ENCODE measurements around the gene HTR3E. TPM values are rescaled to one million over a fixed set of nuclear protein-coding genes. Genes with fewer than 3 reads are reported as not detected.

The HTR3E gene
- total and polyA plus RNA-seq, 2 of the 13 experiments (the other 11 are each of a cell fraction or from before 2014, with no cell fraction given): not detected

DNA sequence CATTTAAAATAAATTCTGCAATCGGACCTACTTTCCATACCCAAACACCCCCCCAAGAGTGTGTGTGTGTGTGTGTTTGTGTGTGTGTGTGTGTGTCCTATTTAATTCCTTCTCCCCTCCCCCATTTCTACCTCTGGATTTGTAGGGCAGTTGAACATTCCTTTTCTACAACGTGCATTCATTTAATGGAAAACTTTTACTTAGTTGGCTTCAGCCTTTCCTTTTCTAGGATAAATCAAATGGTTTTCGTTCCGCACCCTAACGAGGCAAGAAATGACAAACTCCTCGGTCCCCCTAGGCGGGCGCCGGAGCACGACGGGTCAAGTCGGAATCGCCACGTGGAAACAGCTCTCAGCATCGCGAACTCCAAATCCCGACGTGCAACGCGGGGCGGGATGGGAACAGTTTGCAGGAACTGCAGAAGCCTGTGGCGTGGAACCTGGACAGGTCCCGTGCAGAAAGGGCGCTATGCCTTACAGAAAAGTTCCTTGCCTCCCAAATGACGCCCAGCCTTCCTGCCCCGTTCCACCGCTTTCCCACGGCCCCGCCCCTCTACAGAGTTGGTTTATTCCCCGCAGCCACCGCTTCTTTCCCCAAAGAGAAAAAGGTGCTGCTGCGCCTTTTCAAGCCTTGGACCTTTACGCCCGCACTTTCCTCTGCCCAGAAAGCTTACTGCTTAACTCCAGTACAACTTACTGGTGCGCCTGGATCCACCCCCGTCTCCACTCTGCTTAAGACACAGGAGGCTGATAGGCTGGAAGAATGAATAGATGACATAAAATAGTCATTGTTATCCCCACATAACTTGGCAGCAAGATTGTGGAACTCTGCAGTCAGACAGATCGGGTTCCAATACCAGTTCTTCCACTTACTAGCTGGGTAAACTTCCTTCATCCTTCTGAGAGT is 37.2 kb downstream of the HTR3E start (continued):
- TF ChIP-seq ZNF816 (CRISPR knock-in tag; IDR thresholded peaks at IDR 0.05; ENCODE audit: borderline replicate concordance) (no peak), ZNF713 (CRISPR knock-in tag; IDR thresholded peaks at IDR 0.05) (no peak), ZNF451 (CRISPR knock-in tag; IDR thresholded peaks at IDR 0.05) (peak; percentile 40; the same call in 1 of the 2 replicates), ZNF17 (CRISPR knock-in tag; IDR thresholded peaks at IDR 0.05) (no peak), CBX1 (IDR thresholded peaks at IDR 0.05; ENCODE audit: low read depth) (peak; percentile 43), IKZF1 (IDR thresholded peaks at IDR 0.05) (no peak), ZZZ3 (CRISPR knock-in tag; IDR thresholded peaks at IDR 0.05; ENCODE audit: borderline replicate concordance) (0 out of 2 replicates have a peak, but pooled peaks have one; percentile 44), ZNF510 (CRISPR knock-in tag; IDR thresholded peaks at IDR 0.05; ENCODE audit: low read depth) (no peak), SNAI1 (CRISPR knock-in tag; IDR thresholded peaks at IDR 0.05; ENCODE audit: borderline replicate concordance) (0 out of 2 replicates have a peak, but pooled peaks have one; percentile 30)
- TF ChIP-seq, protein P1, sequence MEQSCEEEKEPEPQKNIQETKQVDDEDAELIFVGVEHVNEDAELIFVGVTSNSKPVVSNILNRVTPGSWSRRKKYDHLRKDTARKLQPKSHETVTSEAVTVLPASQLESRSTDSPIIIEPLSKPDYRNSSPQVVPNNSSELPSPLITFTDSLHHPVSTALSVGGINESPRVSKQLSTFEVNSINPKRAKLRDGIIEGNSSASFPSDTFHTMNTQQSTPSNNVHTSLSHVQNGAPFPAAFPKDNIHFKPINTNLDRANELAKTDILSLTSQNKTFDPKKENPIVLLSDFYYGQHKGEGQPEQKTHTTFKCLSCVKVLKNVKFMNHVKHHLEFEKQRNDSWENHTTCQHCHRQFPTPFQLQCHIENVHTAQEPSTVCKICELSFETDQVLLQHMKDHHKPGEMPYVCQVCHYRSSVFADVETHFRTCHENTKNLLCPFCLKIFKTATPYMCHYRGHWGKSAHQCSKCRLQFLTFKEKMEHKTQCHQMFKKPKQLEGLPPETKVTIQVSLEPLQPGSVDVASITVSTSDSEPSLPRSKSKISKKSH (CRISPR knock-in tag; IDR thresholded peaks at IDR 0.05; ENCODE audit: borderline replicate concordance): peak; percentile 83
- TF ChIP-seq, protein P2, sequence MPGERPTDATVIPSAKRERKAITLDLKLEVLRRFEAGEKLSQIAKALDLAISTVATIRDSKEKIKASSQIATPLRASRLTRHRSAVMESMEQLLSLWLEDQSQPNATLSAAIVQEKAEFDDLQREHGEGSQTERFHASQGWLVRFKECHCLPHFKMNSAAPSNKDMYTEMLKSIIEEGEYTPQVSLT (CRISPR knock-in tag; IDR thresholded peaks at IDR 0.05; ENCODE audit: borderline replicate concordance, low read depth): 0 out of 2 replicates have a peak, but pooled peaks have one; percentile 69
- TF ChIP-seq, protein P3, sequence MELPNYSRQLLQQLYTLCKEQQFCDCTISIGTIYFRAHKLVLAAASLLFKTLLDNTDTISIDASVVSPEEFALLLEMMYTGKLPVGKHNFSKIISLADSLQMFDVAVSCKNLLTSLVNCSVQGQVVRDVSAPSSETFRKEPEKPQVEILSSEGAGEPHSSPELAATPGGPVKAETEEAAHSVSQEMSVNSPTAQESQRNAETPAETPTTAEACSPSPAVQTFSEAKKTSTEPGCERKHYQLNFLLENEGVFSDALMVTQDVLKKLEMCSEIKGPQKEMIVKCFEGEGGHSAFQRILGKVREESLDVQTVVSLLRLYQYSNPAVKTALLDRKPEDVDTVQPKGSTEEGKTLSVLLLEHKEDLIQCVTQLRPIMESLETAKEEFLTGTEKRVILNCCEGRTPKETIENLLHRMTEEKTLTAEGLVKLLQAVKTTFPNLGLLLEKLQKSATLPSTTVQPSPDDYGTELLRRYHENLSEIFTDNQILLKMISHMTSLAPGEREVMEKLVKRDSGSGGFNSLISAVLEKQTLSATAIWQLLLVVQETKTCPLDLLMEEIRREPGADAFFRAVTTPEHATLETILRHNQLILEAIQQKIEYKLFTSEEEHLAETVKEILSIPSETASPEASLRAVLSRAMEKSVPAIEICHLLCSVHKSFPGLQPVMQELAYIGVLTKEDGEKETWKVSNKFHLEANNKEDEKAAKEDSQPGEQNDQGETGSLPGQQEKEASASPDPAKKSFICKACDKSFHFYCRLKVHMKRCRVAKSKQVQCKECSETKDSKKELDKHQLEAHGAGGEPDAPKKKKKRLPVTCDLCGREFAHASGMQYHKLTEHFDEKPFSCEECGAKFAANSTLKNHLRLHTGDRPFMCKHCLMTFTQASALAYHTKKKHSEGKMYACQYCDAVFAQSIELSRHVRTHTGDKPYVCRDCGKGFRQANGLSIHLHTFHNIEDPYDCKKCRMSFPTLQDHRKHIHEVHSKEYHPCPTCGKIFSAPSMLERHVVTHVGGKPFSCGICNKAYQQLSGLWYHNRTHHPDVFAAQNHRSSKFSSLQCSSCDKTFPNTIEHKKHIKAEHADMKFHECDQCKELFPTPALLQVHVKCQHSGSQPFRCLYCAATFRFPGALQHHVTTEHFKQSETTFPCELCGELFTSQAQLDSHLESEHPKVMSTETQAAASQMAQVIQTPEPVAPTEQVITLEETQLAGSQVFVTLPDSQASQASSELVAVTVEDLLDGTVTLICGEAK (IDR thresholded peaks at IDR 0.05): no peak
- TF ChIP-seq, protein P3 (CRISPR knock-in tag; IDR thresholded peaks at IDR 0.05): peak; percentile 44; the same call in 1 of the 2 replicates
- TF ChIP-seq, protein P4, sequence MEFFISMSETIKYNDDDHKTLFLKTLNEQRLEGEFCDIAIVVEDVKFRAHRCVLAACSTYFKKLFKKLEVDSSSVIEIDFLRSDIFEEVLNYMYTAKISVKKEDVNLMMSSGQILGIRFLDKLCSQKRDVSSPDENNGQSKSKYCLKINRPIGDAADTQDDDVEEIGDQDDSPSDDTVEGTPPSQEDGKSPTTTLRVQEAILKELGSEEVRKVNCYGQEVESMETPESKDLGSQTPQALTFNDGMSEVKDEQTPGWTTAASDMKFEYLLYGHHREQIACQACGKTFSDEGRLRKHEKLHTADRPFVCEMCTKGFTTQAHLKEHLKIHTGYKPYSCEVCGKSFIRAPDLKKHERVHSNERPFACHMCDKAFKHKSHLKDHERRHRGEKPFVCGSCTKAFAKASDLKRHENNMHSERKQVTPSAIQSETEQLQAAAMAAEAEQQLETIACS (CRISPR knock-in tag; IDR thresholded peaks at IDR 0.05): no peak

All from HepG2 (cell line).